ENCODE data around the gene DSCAM.

Gene DSCAM

DNA sequence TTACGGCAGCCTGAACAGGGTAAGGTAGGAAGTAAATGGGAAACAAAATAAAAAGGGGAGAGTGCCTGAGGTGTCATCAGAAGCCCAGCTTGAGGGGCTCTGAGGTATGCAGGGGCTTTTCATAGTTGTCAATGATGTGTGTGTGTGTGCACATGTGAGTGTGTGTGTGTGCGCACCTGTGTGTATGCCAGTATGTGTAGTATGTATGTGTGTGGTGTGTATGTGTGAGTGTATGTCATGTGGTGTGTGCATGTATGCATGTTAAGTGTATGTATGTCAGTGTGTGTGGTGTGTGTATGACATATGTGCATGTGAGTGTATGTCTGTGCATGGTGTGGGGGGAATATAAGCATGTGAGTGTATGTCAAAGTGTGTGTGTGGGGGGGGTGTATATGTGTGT lies 184.1 kb downstream of the DSCAM start:
- no peak for DNase-seq (ENCODE audit: low read depth in 2 of 2, low spot score in 1 of 2)

DNA sequence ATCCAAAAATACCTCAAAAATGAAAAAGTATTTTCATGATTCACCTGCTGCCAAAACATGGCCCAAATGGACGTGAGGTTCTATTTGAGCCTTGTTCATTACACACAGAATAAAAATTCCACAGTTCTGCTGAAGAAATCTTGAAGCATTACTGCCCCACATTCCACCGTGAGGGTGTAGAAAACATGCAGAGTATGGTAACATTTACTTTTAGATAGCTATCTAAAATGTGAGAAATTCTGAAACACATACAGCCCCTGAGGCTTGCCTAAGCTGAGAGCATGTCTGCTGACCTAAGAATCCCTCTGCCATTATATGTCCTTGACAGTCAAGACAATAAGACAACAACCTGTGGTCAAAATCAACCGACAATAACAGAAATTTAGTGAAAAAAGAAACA lies 186.5 kb downstream of the DSCAM start:
- DNase-seq (ENCODE audit: low read depth in 2 of 2, low spot score in 1 of 2): no peak

DNA sequence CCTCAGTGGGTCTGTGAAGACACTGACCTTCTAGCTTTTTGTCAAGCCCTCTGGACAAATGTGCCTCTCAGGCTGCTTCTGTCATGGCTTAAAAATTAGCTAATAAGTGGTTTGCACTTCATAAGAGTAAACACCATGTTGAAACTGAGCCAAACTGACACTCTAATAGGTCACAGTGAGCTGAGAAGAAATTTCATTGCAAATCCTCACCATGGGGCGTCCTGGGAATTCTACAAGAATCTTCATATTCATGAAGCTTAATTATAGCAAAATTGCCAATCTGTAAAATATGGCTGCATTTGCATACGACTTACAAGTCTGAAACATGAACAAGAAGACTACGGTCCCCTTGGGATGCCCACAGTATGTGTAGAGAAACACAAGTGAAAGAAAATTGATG lies 188.6 kb downstream of the DSCAM start:
- no peak for DNase-seq (ENCODE audit: low read depth in 2 of 2, low spot score in 1 of 2)

DNA sequence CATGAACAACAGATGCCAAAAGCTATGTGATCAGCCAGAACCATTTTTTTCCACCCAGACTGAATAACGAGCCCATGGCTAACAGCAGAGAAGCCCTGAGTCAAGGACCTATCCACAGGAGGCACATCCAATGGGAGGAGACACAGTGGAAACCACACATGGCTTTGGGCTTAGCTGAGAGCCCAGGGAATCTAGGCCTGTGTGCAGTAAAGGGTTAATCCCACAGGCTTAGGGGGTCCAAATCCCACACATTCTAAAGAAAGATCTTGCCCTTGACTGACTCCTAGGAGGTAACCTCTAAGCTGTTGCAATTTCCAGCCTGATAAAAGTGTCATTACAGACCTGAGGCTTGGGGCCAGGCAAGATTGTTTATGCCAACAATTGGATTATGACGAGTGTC lies 194.5 kb downstream of the DSCAM start:
- no peak for DNase-seq (ENCODE audit: low read depth in 2 of 2, low spot score in 1 of 2)

DNA sequence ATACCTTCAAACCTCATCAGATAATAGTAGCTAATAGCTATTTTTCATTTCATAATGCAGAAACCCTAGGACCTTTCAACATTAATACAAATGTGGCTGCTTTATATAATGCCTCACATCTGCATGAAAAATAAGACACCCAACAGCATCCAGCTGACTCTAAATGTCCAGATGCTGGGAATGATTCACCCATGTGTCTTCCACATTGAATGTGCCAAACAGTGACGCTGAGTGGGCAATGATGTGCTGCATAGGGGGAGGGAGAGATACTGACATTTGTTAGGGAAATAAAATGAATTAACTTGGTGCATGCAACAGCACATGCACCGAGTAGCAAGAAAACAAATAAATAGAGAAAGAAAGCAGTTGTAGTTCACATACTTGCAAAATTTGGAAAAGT lies 199.3 kb downstream of the DSCAM start:
- no peak for DNase-seq (ENCODE audit: low read depth in 2 of 2, low spot score in 1 of 2)

DNA sequence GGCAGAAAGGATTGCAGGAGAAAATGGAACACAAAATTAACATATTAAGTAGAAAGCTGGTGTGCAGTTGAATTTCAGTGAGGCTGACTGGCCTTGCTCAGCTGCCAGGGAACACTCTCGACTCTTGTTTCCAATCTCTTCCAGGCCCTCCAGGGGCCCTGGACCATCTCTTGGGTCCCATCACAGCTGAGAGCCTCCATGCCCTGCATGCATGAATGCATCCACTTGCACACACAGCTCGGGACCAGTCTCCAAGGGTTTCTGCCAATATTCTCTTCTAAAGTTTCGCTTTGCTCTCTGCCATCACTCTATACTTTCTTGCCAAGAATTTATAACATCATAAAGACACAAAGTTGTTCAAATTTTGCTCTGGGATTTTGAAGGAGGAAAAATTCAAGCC lies 200.3 kb downstream of the DSCAM start:
- no peak for DNase-seq (ENCODE audit: low read depth in 2 of 2, low spot score in 1 of 2)

DNA sequence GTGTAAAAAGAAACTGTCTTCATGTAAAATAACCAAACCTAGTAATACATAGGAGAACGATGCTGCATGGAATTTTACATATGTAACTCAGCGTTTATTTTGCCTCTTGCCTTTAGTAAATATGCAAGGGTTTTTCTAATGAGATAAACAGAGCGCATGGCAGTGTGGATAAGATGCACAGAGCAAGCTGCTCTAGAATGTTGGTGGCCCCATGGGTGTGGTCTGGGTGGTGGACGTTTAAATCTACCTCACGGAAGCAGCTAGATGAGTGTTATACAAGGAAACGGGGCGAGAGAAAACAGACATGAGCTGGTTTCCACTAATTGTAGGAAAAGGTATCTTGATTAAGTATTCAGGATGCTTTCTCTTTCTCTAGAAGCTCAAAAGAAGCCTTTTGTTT lies 205.9 kb downstream of the DSCAM start:
- DNase-seq (ENCODE audit: low read depth in 2 of 2, low spot score in 1 of 2): no peak

DNA sequence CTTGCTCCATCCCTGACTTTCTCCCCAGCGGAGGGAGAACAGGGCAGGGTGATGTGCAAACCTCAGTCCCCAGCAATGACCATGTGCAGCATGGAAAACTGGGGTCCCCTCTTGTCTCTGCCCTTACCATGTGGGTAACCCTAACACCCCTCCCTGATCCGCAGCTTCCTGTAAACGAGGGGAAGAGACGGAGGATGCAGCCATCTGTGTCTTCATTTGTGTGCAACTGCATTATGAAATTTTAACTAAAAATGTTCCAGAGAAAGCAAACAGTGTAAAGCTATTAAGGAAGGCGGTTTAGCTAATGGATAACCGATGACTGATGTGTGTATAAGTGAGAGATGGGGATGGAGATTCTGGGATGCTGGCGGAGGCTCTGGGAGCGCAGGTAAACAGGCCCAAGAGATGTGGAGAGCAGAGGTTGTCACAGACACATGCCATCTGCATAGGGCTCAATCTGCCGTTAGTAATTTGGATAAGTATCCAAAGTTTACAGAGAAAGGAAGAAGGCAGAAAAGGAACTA lies 206.6 kb downstream of the DSCAM start:
- DNase-seq (ENCODE audit: low read depth in 2 of 2, low spot score in 1 of 2): no peak

DNA sequence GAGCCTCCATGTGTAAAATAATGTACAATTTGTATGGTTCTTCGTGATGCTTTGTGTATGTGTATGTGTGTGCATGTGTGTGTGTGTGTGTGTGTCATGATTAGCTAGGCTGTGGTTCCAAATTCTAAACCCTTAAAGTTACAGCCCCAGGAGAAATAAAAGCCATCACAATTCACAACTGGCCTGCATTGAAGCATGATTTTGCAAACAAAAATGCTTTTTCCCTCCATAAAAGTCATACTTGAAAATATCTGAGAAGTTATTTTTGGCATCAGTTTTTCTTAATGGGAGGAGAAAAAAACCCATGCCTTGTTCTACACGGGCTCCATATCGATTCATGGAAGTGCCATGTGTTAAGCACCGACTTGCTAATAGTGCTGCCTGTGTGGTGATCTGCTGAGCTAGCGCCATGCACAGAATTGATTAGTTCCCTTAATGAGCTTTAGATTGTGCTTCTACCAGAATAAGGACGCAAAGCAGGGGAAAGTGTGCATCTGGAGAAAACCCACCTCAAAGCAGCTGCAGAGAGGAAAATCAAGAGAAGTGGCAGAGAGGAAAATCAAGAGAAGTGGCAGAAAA lies 207.3 kb downstream of the DSCAM start:
- DNase-seq (ENCODE audit: low read depth in 2 of 2, low spot score in 1 of 2): no peak

DNA sequence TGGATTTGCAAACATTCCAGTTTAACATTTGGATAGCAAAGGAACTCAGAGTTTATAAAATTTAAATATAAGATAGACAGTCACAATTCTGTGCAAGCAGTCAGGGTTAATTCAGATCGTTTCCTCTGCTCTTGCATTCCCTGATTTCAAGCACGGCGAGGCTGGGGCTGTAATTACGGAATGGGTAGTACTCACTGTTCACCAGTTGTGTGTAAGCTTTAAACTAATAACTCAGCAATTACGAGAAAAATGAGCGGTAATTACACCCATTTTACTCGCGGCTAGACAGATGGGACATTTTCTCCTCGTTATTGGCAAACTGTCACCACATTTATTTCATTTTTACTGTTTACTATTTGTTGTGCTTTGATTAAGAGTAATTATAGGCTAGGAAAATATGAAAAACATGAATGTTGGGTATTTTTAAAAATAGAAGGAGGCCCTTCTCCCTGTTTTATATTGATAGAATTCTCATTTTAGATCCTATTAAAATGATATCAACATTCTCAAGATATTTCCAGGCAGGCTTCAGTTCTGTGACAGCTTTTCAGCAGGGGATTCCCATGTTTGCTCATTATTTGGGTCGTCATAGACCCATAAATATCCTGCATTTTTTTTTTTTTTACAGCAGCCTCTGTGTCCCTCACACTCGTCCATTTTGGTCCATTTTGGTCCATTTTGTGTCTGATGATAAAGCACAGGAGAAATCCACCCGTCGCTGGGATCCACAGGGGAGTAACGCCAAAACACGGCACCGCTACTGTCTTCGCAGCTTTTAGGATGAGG lies 208.3 kb downstream of the DSCAM start:
- no peak for DNase-seq (ENCODE audit: low read depth in 2 of 2, low spot score in 1 of 2)

DNA sequence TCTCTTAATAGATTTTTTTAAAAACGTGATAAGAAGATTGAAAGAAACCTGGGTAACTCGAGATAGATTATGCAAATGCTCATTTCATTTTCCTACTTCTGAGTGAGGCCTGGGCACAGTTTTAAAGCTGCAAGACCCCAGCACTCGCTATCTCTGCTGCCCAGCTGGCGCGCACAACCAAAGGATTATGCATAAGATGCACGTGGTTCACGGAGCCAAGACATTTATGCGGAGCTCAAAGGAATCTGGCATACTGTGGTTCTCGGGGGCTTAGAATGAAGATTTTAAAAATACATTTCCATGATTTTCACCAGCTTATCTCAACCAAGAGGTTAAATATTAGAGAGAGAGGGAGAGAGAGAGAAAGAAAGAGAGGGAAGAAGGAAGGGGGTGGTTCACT lies 210.9 kb downstream of the DSCAM start:
- DNase-seq (ENCODE audit: low read depth in 2 of 2, low spot score in 1 of 2): no peak

DNA sequence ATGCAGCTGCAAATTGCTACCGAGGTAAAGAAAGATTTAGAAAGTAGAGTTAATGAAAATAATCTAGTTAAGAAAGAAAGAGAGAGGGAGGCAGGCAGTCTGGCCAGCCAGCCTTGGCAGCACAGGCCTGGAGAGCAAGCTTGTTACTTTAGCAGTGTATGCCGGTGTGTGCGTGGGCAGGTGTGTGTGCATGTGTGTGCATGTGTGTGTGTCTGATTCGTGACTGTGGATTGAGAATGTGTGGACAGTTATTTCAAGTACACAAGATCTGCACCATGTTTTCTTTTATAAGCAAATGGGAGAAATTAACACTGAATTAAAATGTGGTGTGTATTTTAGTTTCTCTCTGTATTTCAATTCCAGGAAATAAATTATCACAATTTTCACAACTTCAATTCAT lies 211.6 kb downstream of the DSCAM start:
- DNase-seq (ENCODE audit: low read depth in 2 of 2, low spot score in 1 of 2): no peak

DNA sequence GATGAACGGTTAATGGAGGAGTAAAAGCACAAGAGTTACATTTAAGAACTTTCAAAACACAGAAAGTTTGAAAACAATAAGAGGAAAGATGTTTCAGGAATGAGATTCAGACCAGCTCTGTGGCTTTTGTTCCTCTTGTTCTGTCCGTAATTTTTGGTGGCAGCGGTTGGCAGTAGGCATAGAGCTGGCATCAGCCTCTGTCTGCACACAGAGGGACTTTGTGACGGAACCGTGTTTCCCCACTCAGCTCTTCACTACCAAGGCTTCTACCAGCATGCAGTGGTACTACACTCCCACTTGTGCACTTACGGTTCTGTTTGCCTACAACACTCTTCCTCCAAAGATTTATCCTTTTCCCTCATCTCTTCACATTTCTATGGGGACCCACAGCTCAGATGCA lies 212.8 kb downstream of the DSCAM start:
- no peak for DNase-seq (ENCODE audit: low read depth in 2 of 2, low spot score in 1 of 2)

DNA sequence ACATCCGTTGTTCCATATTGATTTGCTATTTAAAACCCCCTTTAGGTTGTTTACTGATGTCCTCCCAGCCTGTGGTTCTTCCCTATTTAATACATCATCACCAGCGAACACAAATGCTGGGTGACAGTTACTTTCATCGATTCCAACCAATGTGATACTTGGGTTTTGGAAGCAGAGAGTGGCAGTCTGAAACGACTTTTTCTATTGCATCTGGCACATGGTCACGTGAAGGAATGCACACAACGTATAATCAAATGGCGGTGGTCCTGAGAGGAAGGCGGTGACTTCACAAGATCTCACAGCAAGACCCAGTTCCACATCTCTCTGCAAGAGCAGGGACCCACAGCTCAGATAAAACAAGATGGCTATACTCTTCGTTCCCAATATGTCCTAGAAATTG lies 213.9 kb downstream of the DSCAM start:
- no peak for DNase-seq (ENCODE audit: low read depth in 2 of 2, low spot score in 1 of 2)

DNA sequence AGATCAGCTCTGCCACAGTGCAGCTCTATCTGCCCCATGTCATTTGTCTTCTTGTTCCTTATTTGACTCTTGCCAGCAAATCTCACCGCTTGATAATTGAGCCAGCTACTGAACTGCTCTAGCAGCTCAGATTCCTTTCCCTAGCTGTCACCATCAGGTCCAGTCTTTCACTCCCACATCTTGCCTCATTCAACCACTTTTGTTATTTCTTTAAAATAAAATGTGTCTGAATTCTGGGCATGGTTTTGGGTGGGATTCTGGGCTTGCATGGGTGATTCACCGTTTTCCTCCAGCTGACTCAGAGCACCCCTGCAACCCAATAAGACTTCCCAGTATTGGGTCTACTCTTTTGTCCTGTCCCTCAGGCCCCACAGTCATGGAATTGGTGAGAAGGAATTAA lies 215.7 kb downstream of the DSCAM start:
- no peak for DNase-seq (ENCODE audit: low read depth in 2 of 2, low spot score in 1 of 2)

DNA sequence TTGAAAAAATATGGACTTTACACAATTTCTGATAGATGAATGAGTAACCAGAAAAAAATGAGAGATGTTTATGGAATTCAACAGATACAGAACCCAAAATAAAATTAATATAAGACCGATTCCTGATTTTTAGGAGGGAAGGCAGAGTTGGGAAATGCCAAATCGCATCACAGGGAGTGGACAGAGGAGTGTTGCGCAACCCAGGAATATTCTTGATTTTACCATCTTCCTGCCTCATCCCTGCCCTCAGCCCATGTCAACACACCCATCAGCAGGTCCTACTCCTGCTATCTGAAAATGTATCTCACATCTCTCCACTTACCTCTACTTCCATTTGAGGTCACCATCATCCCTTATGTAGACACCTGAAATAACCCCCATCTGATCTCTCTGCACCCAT lies 221.0 kb downstream of the DSCAM start:
- DNase-seq (ENCODE audit: low read depth in 2 of 2, low spot score in 1 of 2): no peak

DNA sequence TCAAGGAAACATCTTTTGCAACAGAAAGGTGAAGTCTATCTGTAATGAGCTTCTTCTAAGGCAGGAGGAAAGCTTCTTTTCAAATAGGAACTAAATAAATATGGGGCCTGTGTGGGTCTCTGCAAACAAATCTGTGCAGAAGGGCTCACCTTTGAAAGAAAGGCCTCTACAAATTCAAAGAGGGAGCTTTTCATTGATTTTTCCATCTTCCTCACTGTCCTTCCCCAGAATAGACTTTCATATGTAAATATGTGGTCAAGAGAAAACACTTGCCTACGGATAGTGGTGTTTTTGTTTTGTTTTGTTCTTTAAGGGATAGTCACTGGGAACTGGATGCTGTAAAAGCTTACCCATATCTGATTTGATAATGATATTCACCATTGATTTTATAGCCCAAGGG lies 223.4 kb downstream of the DSCAM start:
- no peak for DNase-seq (ENCODE audit: low read depth in 2 of 2, low spot score in 1 of 2)

DNA sequence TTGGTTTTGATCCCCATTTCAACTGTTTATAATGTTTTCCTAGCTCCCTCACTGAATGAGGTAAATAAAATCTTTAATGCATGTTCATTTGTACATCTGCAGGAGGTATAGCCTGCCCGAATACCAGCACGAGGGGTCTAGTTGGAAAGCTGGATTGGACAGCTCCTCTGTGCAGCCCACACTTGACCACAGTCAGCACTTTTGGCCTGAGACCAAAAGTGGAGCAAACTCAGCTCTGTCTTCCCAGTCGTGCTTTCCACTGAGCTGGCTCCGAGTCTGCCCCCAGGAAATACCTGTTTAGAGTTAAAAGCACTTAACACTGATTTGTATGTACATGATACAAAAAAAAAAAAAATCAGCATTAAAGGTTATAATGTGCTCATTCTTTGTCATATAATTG lies 224.4 kb downstream of the DSCAM start:
- no peak for DNase-seq (ENCODE audit: low read depth in 2 of 2, low spot score in 1 of 2)

DNA sequence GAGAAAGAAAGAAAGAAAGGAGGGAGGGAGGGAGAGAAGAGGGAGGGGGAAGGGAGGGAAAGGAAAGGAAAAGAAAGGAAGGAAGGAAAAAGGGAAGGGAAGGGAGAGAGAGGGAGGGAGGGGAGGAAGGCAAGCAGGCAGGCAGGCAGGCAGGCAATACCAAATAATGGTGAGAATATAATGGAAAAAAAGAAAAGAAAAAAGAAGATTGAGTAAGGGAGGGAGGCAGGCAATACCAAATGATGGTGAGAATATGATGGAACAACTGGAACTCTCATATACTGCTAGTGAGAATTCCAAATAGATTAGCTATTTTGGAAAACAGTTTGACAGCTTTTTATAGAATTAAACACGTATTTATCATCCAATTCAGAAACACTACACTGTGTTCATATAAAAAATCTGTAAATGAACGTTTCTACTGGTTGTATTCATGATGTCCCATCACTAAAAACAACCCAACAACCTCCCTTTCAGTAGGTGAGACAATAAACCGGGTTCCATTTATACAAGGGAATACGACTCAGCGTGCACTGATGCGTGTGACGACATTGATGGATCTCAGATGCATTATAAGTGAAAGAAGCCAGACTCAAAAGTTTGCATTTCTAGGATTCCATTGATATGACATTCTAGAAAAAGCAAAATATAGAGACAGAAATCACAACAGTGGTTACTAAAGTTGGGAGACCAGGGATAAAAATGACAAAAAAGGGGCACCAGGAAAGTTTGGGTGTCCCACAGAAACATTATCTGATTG lies 226.4 kb downstream of the DSCAM start:
- no peak for DNase-seq (ENCODE audit: low read depth in 2 of 2, low spot score in 1 of 2)

DNA sequence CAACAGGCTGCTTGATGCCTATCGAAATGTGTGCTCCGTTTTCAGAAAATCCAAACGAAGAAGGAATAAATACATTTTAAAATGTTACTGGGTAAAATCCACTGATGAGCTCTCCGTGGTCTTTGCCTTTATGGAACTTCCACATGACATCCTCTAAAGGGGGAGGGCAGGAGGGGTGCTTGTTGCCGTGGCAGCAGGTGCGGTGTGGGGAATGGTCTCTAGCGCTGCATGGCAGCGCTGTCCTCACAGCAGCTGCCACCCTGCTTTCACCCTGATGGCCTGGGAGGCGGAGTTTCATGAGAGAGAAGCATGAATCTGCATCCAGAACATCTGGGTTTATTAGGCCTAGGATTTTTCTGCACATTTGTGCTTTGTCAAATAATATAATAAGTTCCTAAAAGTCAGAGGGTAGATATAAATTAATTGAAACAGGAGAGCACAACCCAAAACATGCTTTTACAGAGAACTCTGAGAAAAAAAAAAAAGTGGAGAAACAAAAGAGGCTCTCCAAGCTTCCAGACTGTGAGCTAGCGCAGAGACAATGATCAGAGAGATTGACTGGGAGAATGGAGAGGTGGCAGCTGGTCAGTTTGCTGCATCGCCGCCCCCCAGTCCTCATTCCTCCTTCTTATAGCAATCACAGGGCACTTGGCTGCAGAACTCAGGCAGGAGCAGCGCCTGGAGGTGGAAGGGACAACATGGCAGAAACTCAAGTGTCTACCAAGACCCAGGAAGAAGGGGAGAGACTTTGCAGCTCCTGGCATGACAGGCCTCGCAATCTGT lies 228.6 kb downstream of the DSCAM start:
- DNase-seq (ENCODE audit: low read depth in 2 of 2, low spot score in 1 of 2): no peak

DNA sequence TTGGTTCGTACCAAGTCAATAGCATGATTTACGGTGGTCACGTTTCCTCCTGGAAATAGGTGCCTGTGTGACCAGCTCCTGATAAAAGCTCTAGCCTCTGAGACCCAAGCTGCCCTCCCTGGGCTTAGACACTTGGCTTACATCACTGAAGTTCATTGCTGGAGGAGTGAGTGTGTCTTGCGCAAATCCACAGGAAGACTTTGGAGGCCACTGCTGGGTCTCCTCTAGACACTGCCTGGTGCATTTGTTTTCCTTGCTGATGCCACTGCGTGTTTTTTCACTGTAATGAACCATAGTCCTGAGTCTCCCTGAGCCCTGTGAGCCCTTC lies 230.6 kb downstream of the DSCAM start:
- DNase-seq (ENCODE audit: low read depth in 2 of 2, low spot score in 1 of 2): no peak

All from stimulated activated CD8-positive, alpha-beta memory T cell treated with anti-CD3 and anti-CD28 coated beads, Interleukin-4, amount 100 ng/mL, for 1 hour (primary cell).